ENCODE data around the gene NUMBL.

GRCh38 chr19:40639638-40639982 is 50.8 kb downstream of the NUMBL start:
- no peak for TF ChIP-seq CTCF (IDR thresholded peaks at IDR 0.05)
- no peak for TF ChIP-seq POLR2AphosphoS5 (IDR thresholded peaks at IDR 0.05)
- no peak for TF ChIP-seq EP300 (IDR thresholded peaks at IDR 0.05)

All from suprapubic skin (tissue), 4 donors.